ENCODE measurements around the gene VPS25.

GRCh38 chr17:42740699-42741098, 32.5 kb upstream of the VPS25 start:
- TF ChIP-seq POLR2A (IDR thresholded peaks at IDR 0.05; ENCODE audit: low read depth) (no peak), EP300 (IDR thresholded peaks at IDR 0.05) (no peak)
